Brain pericyte (primary cell): ENCODE data around the gene EFCAB5.
A peak's percentile ranks its signal among the peaks of the same experiment; 100 is the strongest.
"Not testable (repeated sequence)": the region's sequence is repeated elsewhere in the genome, so short reads cannot be mapped to it uniquely, and the experiment has no call there.

Experiments
- DNase-seq: peaks from one replicate; pipeline ENCODE4 v3.0.0-alpha.2; 2012; ENCODE audit warnings: low read depth, low spot score

EFCAB5 gene

GRCh38 chr17:29941334-29941733 is at the start of gene EFCAB5:
EFCAB5 (plus strand) TSS chr17:29941634; CDS start chr17:29941797, 163 bp downstream.
- DNase-seq = no peak

GRCh38 chr17:29892201-29892600 is 49.2 kb upstream of the EFCAB5 start:
- no peak for DNase-seq

GRCh38 chr17:29897136-29897535 is 44.3 kb upstream of the EFCAB5 start:
- DNase-seq = not testable (repeated sequence)

GRCh38 chr17:29903471-29903870 is 38.0 kb upstream of the EFCAB5 start:
- DNase-seq = no peak

- no peak for DNase-seq
These were observed 36.2 kb upstream of the EFCAB5 start for GRCh38 chr17:29905086-29905878.

- no peak for DNase-seq
These were observed 35.6 kb upstream of the EFCAB5 start for GRCh38 chr17:29905879-29906167.

GRCh38 chr17:29906969-29907368 is 34.5 kb upstream of the EFCAB5 start:
- no peak for DNase-seq

- no peak for DNase-seq
These were observed 32.0 kb upstream of the EFCAB5 start for GRCh38 chr17:29909236-29910003.

- no peak for DNase-seq
These were observed 29.7 kb upstream of the EFCAB5 start for GRCh38 chr17:29911641-29912177.

- no peak for DNase-seq
These were observed 26.5 kb upstream of the EFCAB5 start for GRCh38 chr17:29914819-29915537.

- no peak for DNase-seq
These were observed 23.4 kb upstream of the EFCAB5 start for GRCh38 chr17:29918016-29918415.

- DNase-seq = no peak
These were observed 22.2 kb upstream of the EFCAB5 start for GRCh38 chr17:29918922-29919856.

GRCh38 chr17:29924786-29925185 is 16.6 kb upstream of the EFCAB5 start:
- DNase-seq = no peak

GRCh38 chr17:29927546-29927945 is 13.9 kb upstream of the EFCAB5 start:
- no peak for DNase-seq

GRCh38 chr17:29929006-29929532 is 12.4 kb upstream of the EFCAB5 start:
- DNase-seq = peak; percentile 17

GRCh38 chr17:29929533-29930408 is 11.7 kb upstream of the EFCAB5 start, which contains the start of gene SSH2:
SSH2 (minus strand) TSS chr17:29930228; CDS start chr17:29930000, 228 bp downstream.
- DNase-seq = peak; percentile 36

- no peak for DNase-seq
These were observed 10.9 kb upstream of the EFCAB5 start for GRCh38 chr17:29930409-29931010.

GRCh38 chr17:29931231-29931932 is 10.1 kb upstream of the EFCAB5 start:
- peak; percentile 11 for DNase-seq

GRCh38 chr17:29933379-29933778 is 8.1 kb upstream of the EFCAB5 start:
- no peak for DNase-seq
